Keratinocyte (primary cell): Measurements from ENCODE around the gene PLK1.

ENCODE experiments used
- EZH2 ChIP-seq: IDR thresholded peaks from one replicate; pipeline ENCODE4 v1.6.1; 2012; ENCODE audit warnings: inconsistent platforms, mild to moderate bottlenecking, low read length, moderate library complexity
- TF ChIP-seq, protein P1 (sequence below), 3 experiments: IDR thresholded peaks in 1 of 3; conservative IDR thresholded peaks in 1 of 3; optimal IDR thresholded peaks in 1 of 3; 2 replicates in 2 of 3; 3 replicates in 1 of 3; pipeline versions ENCODE3 to v1.5.1; 2011; ENCODE audit warnings: low read length in 3 of 3, mild to moderate bottlenecking in 3 of 3, moderate library complexity in 2 of 3, control low read depth in 1 of 3, inconsistent platforms in 1 of 3; ENCODE audit not compliant: insufficient read depth in 2 of 3; ENCODE audit errors: extremely low read depth in 1 of 3

DNA sequence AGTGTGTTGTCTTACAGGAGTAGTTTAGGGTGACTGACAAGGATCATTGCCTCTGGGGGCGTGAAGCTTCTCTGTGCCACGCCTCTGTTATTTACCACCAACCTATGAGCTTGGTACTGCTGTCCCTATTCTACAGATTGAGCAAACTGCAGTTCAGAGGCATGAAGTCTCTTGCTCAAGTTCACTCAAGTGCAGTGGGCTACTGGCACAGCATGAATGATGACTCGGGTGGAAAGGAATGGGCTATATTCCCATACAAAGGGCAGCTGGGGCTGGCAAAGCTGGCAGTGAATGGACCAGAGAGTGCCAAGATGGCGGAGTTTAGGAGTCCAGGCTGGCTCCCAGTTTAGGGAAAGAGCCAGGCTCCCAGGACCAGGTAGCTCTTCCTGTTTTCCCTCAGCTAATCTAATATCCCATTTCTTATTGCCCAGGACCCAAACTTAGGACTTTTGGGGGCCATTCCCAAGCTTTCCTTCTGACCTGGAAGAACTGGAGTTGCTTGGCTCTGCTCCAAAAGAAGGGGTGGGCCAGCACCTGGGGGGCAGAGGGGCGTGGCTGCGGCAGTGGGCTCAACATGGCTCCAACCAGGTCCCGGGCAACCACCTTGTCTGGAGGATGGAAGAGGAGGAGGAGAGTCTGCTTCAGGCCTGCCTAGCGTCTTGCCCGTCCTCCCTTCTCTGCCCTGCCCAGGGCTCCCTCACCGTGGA is 12.9 kb downstream of the PLK1 start:
- TF ChIP-seq EZH2, result no peak
- TF ChIP-seq, protein P1, sequence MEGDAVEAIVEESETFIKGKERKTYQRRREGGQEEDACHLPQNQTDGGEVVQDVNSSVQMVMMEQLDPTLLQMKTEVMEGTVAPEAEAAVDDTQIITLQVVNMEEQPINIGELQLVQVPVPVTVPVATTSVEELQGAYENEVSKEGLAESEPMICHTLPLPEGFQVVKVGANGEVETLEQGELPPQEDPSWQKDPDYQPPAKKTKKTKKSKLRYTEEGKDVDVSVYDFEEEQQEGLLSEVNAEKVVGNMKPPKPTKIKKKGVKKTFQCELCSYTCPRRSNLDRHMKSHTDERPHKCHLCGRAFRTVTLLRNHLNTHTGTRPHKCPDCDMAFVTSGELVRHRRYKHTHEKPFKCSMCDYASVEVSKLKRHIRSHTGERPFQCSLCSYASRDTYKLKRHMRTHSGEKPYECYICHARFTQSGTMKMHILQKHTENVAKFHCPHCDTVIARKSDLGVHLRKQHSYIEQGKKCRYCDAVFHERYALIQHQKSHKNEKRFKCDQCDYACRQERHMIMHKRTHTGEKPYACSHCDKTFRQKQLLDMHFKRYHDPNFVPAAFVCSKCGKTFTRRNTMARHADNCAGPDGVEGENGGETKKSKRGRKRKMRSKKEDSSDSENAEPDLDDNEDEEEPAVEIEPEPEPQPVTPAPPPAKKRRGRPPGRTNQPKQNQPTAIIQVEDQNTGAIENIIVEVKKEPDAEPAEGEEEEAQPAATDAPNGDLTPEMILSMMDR (optimal IDR thresholded peaks at IDR 0.05 in 1 of 3, IDR thresholded peaks at IDR 0.05 in 1 of 3, conservative IDR thresholded peaks at IDR 0.05 in 1 of 3; ENCODE audit: extremely low read depth in 1 of 3, insufficient read depth in 2 of 3, low read length in 3 of 3), result no peak
